GM06990 (cell line): ENCODE measurements around the gene LMBRD2.

ENCODE experiments used
- DNase-seq: peaks from one replicate; pipeline ENCODE4 v3.0.0-alpha.2; 2011; ENCODE audit not compliant: insufficient read length; ENCODE audit errors: extremely low read depth
- H3K27me3 ChIP-seq: replicated peaks from 2 replicates; pipeline ENCODE4 v1.6.0; 2011; ENCODE audit warnings: low read length; ENCODE audit not compliant: control insufficient read depth, insufficient read depth
- H3K36me3 ChIP-seq: 2 replicates; pipeline ENCODE4 v1.5.1; 2011; ENCODE audit warnings: low read length; ENCODE audit not compliant: control insufficient read depth, insufficient read depth
- H3K4me3 ChIP-seq: replicated peaks from 2 replicates; pipeline ENCODE4 v1.5.1; 2011; ENCODE audit warnings: low read depth, mild to moderate bottlenecking, control low read depth, low read length
- TF ChIP-seq, protein P1 (sequence below): IDR thresholded peaks from 2 replicates; pipeline ENCODE4 v1.5.1; 2011; ENCODE audit warnings: low read length, control low read depth, mild to moderate bottlenecking, inconsistent platforms; ENCODE audit not compliant: insufficient read depth, poor library complexity, severe bottlenecking

LMBRD2 gene

DNA sequence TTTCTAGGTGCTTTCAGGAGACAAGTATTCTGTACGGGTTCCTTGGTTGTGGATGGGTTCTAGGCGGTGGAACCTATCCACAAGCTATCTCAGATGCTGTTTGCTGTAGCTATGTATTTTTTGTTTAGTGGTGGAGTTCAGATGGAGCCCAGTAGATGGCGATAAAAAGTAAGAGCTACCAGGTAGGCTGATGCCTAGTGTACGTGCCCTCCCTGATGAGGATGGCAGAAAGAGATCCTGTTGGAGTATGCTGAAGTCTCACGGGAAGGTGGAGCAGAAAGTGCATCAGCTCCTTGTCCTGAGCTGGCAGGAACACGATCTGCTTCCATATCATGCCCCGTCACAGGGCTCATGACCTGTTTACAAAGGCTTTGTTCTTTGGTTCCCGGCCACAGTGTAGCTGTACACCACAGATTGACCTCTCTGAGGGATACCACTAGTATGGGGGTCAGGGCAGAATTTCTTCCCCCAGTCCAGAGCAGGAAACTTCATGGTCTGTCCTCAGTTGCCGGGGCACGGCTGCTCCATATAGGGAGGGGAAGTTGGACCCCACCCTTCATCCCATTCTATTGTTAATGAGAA, 72.4 kb downstream of the LMBRD2 start:
- peak; percentile 20 for DNase-seq
- Histone ChIP-seq H3K36me3 (no peaks in the 10 kb centered on the region), H3K4me3 (no peak overlapping the region), H3K27me3 (no peaks in the 10 kb centered on the region; the same call in 1 of the 2 replicates)
- TF ChIP-seq, protein P1, sequence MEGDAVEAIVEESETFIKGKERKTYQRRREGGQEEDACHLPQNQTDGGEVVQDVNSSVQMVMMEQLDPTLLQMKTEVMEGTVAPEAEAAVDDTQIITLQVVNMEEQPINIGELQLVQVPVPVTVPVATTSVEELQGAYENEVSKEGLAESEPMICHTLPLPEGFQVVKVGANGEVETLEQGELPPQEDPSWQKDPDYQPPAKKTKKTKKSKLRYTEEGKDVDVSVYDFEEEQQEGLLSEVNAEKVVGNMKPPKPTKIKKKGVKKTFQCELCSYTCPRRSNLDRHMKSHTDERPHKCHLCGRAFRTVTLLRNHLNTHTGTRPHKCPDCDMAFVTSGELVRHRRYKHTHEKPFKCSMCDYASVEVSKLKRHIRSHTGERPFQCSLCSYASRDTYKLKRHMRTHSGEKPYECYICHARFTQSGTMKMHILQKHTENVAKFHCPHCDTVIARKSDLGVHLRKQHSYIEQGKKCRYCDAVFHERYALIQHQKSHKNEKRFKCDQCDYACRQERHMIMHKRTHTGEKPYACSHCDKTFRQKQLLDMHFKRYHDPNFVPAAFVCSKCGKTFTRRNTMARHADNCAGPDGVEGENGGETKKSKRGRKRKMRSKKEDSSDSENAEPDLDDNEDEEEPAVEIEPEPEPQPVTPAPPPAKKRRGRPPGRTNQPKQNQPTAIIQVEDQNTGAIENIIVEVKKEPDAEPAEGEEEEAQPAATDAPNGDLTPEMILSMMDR: peak; percentile 69

DNA sequence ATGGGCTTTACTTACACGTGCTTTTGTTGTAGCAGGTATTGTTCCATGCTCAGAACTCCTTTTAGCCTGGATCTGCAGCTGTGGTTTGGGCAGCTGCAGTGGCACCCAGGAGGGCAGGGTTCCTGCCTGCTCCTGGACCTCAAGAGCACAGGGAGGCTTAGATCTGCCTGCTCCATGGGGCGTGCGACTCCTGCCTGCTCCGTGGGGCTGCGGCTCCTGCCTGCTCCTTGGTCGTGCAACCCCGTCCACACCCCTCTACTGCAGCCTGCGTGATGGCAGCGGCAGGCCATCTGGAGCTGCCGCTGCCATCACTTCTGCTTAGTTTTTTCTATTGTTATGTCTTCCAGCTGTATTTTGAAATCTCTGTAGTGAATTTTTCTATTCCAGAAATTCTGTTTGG, 73.3 kb downstream of the LMBRD2 start:
- no peak overlapping the region for H3K4me3 ChIP-seq
- H3K27me3 ChIP-seq: no peaks in the 10 kb centered on the region; the same call in 1 of the 2 replicates
- H3K36me3 ChIP-seq: no peaks in the 10 kb centered on the region
- TF ChIP-seq, protein P1: no peak
- DNase-seq: no peak

DNA sequence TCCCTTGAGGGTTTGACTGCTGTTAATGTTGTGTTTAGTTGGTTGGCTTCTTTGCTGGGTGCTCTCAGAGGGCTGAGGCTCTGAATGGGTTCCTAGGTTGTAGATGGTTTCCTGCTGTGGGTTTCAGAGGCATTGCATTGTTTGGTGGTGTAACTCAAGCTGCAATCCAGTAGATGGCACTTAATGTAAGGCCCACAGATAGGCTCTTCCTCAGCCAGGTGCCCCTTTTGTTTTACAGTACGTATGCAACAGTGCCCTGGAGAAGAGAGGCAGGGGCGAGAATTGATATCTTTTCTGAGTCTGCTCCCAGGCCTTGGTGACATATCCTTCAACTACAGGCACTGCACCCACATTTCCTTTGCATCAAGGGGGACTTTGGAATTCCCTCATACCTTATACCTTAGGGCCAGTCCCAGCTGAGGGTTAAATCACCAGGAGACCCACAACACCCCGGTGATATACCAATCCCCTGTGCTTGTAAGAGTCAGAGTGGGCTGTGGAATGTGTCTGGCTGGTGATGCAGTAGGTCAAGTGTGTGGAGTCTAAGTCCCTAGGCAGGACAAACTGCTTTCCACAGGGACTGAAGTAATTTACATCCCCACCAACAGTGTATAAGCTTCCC, 78.0 kb downstream of the LMBRD2 start:
- TF ChIP-seq, protein P1: peak; percentile 70
- no peak for DNase-seq
- H3K4me3 ChIP-seq: no peak overlapping the region
- no peaks in the 10 kb centered on the region; the same call in 1 of the 2 replicates for H3K27me3 ChIP-seq
- no peaks in the 10 kb centered on the region for H3K36me3 ChIP-seq

DNA sequence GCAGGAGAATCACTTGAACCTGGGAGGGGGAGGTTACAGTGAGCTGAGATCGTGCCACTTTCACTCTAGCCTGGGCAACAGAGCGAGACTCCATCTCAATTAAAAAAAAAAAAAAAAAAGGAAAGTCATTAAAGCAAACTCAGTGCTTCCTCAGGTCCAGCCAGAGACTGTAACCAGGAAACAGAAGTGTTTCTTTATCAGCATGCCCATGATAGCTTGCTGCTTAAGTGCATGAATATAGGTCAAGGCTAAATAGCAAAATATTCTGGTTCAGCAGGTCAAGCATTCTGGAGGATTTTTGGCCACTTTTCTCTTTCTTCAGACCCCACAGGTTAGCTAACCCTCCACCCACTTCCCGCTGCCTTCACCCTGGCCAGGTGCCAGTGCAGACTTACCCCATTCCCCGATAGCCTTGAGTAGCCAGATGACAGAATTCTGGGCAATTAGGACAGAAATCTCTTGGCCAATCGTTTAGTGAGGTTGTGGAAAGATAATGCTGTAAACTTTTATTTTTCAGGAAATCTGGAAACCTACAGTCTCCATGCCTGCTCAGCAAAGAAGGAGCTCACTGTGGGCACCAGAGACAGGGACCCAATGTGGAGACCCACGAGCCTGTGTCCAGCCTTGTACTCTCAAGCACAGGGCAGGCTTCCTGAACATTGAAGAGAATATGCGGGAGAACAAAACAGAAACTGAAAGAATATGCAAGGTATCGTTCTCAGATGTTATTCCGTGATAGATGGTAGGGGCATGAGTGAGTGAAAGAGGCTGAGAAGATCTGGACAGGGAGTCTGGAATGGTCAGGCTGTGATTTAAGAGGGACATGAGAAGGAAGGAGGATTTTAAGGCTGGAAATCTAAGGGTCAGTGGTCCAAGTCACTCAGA, 80.8 kb downstream of the LMBRD2 start:
- no peak for DNase-seq
- H3K27me3 ChIP-seq: 0 out of 2 replicates have a peak, but pooled peaks cover 1% of the 10 kb centered on the region
- TF ChIP-seq, protein P1: no peak
- H3K4me3 ChIP-seq: peak overlapping the region; percentile 36
- no peaks in the 10 kb centered on the region for H3K36me3 ChIP-seq

DNA sequence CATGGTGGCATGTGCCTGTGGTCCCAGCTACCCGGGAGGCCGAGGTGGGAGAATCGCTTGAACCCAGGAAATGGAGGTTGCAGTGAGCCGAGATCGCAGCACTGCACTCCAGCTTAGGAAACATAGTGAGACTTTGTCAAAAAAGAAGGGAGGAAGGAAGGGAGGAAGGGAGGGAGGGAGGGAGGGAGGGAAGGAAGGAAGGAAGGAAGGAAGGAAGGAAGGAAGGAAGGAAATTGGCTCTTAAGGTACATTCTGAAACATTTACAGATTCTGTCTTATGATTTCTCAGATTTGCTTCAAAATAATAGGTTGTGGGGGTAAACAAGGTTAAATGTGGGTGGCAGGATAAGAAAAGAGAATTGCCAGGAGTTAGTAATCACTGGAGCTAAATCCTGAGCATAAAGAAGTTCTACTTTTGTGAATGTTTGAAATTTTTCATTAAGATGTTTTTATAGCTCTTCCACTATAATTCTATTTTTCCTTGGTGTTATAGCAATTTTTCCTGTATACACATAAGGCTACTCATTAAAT, 82.9 kb downstream of the LMBRD2 start:
- H3K36me3 ChIP-seq: no peaks in the 10 kb centered on the region
- TF ChIP-seq, protein P1: no peak
- 0 out of 2 replicates have a peak, but pooled peaks cover 1% of the 10 kb centered on the region for H3K27me3 ChIP-seq
- H3K4me3 ChIP-seq: no peak overlapping the region
- DNase-seq: no peak
